ENCODE results near the gene TLCD3A. TPM values are rescaled to one million over a fixed set of nuclear protein-coding genes. Genes with fewer than 3 reads are reported as not detected.

Gene TLCD3A
- total RNA-seq, 1 experiment from 2014 or later, result 31.6 TPM

GRCh38 chr17:740240-741017, 8.0 kb downstream of the TLCD3A start:
- H3K27ac Mint-ChIP-seq (ENCODE audit: low read depth, unreplicated experiment), result no peak overlapping the region
- TF ChIP-seq CTCF (IDR thresholded peaks at IDR 0.05; ENCODE audit: unreplicated experiment), result no peak
- H3K36me3 Mint-ChIP-seq (ENCODE audit: insufficient read depth, unreplicated experiment), result peaks cover 73% of the 10 kb centered on the region
- DNase-seq (ENCODE audit: unreplicated experiment), result no peak
- no peaks in the 10 kb centered on the region for H3K27me3 Mint-ChIP-seq (ENCODE audit: insufficient read depth, unreplicated experiment)
- H3K4me3 Mint-ChIP-seq (ENCODE audit: unreplicated experiment), result no peak overlapping the region
- ChIA-PET CTCF (no interaction called here), POLR2A (interaction anchor here (1.1 to 3.0 kb wide), 2 partner anchors 10 to 12 kb away, joined by 3 to 6 read pairs; no protein-coding TSS in a partner anchor)
- H3K9me3 Mint-ChIP-seq (ENCODE audit: unreplicated experiment), result no peaks in the 10 kb centered on the region
- no TSS peak for BruUV-seq (replicated peaks)
- H3K4me1 Mint-ChIP-seq (ENCODE audit: insufficient read depth, unreplicated experiment), result no peaks in the 10 kb centered on the region
- intact Hi-C loops (cut with micrococcal nuclease), result no loop called here

GRCh38 chr17:742147-742793, 9.9 kb downstream of the TLCD3A start:
- Mint-ChIP-seq H3K4me1 (ENCODE audit: insufficient read depth, unreplicated experiment) (no peaks in the 10 kb centered on the region), H3K9me3 (ENCODE audit: unreplicated experiment) (no peaks in the 10 kb centered on the region), H3K27ac (ENCODE audit: low read depth, unreplicated experiment) (no peak overlapping the region), H3K4me3 (ENCODE audit: unreplicated experiment) (no peak overlapping the region), H3K36me3 (ENCODE audit: insufficient read depth, unreplicated experiment) (peaks cover 71% of the 10 kb centered on the region), H3K27me3 (ENCODE audit: insufficient read depth, unreplicated experiment) (no peaks in the 10 kb centered on the region)
- no peak for TF ChIP-seq CTCF (IDR thresholded peaks at IDR 0.05; ENCODE audit: unreplicated experiment)
- intact Hi-C loops (cut with micrococcal nuclease), result no loop called here
- ChIA-PET POLR2A (interaction anchor here (0.9 kb wide), 1 partner anchor 13 kb away, joined by 3 read pairs; no protein-coding TSS in a partner anchor), CTCF (interaction anchor here (0.6 to 1.1 kb wide), 2 partner anchors 11 to 44 kb away, joined by 3 to 5 read pairs; no protein-coding TSS in a partner anchor)
- TSS peak; percentile 17 for BruUV-seq (replicated peaks)
- no peak for DNase-seq (ENCODE audit: unreplicated experiment)

GRCh38 chr17:743139-743538, 10.7 kb downstream of the TLCD3A start:
- H3K27ac Mint-ChIP-seq (ENCODE audit: low read depth, unreplicated experiment), result no peak overlapping the region
- POLR2A ChIA-PET, result interaction anchor here (0.5 to 0.9 kb wide), 2 partner anchors 14 to 185 kb away, joined by 3 read pairs; no protein-coding TSS in a partner anchor
- no peak for TF ChIP-seq CTCF (IDR thresholded peaks at IDR 0.05; ENCODE audit: unreplicated experiment)
- no peak for DNase-seq (ENCODE audit: unreplicated experiment)
- peaks cover 77% of the 10 kb centered on the region for H3K36me3 Mint-ChIP-seq (ENCODE audit: insufficient read depth, unreplicated experiment)
- no peak overlapping the region for H3K4me3 Mint-ChIP-seq (ENCODE audit: unreplicated experiment)
- intact Hi-C loops (cut with micrococcal nuclease), result no loop called here
- BruUV-seq (replicated peaks), result no TSS peak
- H3K9me3 Mint-ChIP-seq (ENCODE audit: unreplicated experiment), result peaks cover under 1% of the 10 kb centered on the region
- no peaks in the 10 kb centered on the region for H3K4me1 Mint-ChIP-seq (ENCODE audit: insufficient read depth, unreplicated experiment)
- no peaks in the 10 kb centered on the region for H3K27me3 Mint-ChIP-seq (ENCODE audit: insufficient read depth, unreplicated experiment)
- CTCF ChIA-PET, result interaction anchor here (0.9 kb wide), 1 partner anchor 254 kb away, joined by 3 read pairs; the partner anchor contains the start of gene TIMM22

GRCh38 chr17:744937-745336, 12.5 kb downstream of the TLCD3A start:
- CTCF ChIA-PET, result interaction anchor here (1.3 to 1.5 kb wide), 3 partner anchors 8 to 44 kb away, joined by 5 to 8 read pairs (median 5); no protein-coding TSS in a partner anchor
- peaks cover 6% of the 10 kb centered on the region for H3K9me3 Mint-ChIP-seq (ENCODE audit: unreplicated experiment)
- peaks cover 4% of the 10 kb centered on the region for H3K4me1 Mint-ChIP-seq (ENCODE audit: insufficient read depth, unreplicated experiment)
- peaks cover 66% of the 10 kb centered on the region for H3K36me3 Mint-ChIP-seq (ENCODE audit: insufficient read depth, unreplicated experiment)
- intact Hi-C loops (cut with micrococcal nuclease), result no loop called here
- no peak for TF ChIP-seq CTCF (IDR thresholded peaks at IDR 0.05; ENCODE audit: unreplicated experiment)
- POLR2A ChIA-PET, result interaction anchor here (1.4 to 4.4 kb wide), 4 partner anchors 10 to 27 kb away, joined by 4 to 20 read pairs (median 7); no protein-coding TSS in a partner anchor
- no peak for DNase-seq (ENCODE audit: unreplicated experiment)
- BruUV-seq (replicated peaks), result no TSS peak
- H3K27me3 Mint-ChIP-seq (ENCODE audit: insufficient read depth, unreplicated experiment), result no peaks in the 10 kb centered on the region
- H3K27ac Mint-ChIP-seq (ENCODE audit: low read depth, unreplicated experiment), result no peak overlapping the region
- H3K4me3 Mint-ChIP-seq (ENCODE audit: unreplicated experiment), result no peak overlapping the region

Data from MCF 10A (cell line).